Ovary (tissue), 3 donors: ENCODE measurements around the gene GRM8.

ENCODE experiments used
- EP300 ChIP-seq: sonication (generic); formaldehyde crosslinking; IDR thresholded peaks from one replicate; pipeline ENCODE4 v1.6.1; 2017; ENCODE audit warnings: antibody characterized with exemption
- TF ChIP-seq, protein P1 (sequence below), 3 donors: fragments of 450-650 bp in 2 of 3; fragments of 200-600 bp in 1 of 3; IDR thresholded peaks; one replicate each; pipeline versions ENCODE4 v1.5.1 to v1.8.0; 2016 to 2022; ENCODE audit warnings: antibody characterized with exemption in 3 of 3, mild to moderate bottlenecking in 1 of 3
- donor health status: DM: no; HTN: no; CAD: no.

DNA sequence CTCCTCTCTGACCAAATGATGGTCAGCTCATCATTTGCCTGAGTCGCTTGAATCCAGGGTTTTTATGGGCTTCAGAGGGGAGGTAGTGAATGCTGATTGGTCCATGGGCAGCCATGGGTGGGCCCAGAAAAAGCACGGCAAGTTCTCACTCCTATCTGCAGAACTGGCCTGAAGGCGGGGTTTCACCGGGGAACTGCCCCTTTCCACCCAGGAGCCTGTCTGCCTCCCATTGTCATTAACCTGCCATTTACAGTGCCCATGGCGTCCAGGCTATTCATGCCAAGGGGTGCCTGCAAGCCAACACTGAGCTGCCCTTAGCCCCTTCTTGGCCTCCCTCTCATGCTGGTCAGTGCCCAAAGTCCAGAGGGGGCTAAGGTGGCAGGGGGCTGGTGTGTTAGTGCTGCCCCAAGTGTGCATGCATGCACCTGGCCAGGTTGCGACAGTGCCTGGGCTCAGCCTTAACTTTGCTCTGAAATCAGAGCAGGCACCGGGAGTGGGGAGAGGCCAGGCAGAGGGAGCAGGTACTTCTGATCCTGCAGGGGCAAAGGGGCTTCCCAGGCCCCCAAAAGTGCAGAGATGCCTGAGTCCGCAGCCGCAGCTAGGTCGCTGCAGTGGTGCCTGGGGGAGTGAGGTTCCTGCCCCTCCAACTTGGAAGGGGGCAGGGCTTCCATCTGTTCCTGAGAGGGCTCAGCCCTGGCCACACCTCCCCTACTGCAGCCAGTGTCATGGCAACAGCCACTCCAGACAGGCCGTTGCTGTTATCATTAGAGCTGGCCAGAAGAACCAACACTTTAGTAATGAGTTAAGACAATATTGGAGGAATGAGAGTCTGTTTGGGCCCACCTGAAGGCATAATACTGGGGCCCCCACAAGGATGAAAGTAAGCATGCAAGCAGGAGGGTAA, 561.6 kb downstream of the GRM8 start:
- TF ChIP-seq, protein P1, sequence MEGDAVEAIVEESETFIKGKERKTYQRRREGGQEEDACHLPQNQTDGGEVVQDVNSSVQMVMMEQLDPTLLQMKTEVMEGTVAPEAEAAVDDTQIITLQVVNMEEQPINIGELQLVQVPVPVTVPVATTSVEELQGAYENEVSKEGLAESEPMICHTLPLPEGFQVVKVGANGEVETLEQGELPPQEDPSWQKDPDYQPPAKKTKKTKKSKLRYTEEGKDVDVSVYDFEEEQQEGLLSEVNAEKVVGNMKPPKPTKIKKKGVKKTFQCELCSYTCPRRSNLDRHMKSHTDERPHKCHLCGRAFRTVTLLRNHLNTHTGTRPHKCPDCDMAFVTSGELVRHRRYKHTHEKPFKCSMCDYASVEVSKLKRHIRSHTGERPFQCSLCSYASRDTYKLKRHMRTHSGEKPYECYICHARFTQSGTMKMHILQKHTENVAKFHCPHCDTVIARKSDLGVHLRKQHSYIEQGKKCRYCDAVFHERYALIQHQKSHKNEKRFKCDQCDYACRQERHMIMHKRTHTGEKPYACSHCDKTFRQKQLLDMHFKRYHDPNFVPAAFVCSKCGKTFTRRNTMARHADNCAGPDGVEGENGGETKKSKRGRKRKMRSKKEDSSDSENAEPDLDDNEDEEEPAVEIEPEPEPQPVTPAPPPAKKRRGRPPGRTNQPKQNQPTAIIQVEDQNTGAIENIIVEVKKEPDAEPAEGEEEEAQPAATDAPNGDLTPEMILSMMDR (IDR thresholded peaks at IDR 0.05), result no peak
- TF ChIP-seq EP300, result no peak
